Measurements from ENCODE around the gene C16orf74.
A peak's percentile ranks its signal among the peaks of the same experiment; 100 is the strongest.

The C16orf74 gene

DNA sequence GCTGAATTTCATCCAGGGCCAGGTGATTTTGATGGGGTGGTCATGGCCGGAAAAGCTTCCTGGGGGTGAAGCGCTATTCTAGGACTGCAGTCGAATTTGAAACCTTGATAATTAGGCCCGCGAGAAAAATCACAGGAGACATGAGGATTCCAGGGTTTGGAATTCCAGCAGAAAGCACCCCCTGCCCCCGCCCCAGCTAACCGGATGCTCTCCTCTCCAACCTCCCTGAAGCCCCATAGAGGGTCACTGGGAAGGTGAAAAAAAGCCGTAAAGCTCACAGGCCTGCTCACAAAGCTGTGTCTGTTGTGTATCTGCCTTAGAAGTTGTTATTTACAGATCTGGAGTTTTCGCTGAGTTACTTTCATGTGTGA is 61.0 kb downstream of the C16orf74 start:
- no peak for DNase-seq

DNA sequence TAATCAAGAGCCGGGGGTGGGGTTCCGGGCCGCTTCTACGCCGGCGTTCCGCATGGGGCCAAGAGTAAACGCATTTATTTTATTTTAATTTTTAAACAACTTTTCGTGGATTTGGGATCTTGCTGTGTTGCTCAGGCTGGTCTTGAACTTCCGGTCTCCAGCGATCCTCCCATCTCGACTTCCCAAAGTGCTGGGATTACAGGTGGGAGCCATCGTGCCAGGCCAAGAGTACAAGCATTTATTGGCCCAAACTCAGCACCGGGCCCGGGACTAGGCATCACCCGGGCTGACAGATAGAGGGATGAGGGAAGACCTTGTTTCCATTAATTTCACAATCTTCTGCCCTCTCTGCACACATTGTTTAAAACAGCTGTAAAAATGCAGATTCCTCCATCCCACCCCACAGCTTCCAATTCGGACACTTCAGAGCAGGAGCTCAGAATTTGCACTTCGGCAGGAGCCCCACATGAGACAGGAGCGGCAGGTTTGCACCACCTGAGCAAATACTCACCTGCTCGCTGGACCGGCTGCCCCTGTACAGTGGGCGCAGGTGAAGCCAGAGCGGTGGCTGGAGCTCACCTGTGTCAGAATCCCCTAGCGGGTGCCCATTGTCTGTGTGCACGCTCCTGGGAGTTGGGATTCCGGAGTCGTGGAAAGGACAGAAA is 61.5 kb downstream of the C16orf74 start:
- no peak for DNase-seq

DNA sequence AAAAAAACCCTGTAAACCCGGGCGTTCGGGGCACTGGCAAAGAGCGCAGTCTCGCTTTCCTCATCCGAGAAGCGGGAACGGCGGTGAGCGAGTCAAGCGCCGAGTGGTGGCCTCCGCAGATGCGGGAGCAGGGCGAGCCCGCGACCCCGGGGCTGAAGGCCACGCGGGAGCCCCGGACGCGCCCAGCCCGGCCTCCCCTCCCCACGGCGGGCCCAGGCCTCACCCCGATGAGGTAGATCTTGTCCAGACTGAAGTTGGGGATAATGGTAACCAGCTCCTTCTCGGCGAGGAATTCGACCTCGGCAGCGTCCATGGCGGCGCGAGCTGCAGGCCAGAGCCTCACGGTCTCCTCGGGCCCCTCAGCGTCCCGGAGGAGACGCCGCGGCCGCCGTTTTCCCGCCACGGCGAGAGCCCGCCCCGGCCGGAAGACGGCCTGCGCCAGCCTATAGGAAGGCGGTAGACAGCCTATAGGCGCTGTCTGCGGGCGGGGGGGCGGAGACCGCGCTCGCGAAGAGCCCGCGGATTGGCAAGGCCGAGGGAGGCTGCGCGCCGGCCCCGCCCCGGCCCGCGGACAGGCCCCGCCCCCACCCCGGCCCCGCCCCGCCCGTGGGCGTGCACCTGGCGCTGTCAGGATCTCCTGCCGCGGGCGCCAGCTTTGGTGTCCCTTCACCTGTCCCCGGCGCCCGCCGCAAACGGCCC is 62.2 kb downstream of the C16orf74 start, which contains the start of gene GINS2:
Gene GINS2 (minus strand): TSS at position 369 of the 699 bp plus-strand sequence. CDS start 56 bp downstream, at position 313.
- peak; percentile 75 for DNase-seq

DNA sequence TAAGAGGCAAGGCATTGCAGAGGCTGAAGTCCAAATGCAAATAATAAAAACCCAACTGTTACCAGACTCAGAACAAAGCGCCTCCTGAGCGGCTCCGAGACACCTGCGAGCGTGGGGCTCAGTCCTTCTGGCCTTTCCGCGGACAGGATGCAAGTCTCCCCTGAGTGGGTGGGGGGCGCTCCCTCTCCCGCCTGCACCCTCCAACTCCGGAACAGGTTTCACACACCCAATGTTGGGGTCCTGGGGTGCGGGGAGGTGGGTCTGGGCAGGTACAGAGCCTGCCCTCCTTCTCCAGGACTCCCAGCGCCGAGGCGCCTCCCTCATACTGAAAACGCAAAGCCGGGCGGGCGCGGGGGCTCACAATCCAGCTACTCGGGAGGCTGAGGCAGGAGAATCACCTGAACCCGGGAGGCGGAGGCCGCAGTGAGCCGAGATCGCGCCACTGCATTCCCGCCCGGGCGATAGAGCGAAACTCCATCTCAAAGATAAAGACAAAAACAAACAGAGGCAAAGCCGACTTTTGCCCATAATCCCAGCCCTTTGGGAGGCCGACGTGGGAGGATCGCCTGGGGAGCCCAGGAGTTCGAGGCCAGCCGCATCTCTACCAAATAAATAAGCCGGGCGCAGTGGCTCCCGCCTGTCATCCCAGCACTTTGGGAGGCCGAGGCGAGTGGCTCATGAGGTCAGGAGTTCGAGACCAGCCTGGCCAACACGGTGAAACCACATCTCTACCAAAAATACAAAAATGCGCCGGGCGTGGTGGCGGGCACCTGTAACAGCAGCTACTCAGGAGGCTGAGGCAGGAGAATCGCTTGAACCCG is 63.0 kb downstream of the C16orf74 start:
- DNase-seq, result no peak

DNA sequence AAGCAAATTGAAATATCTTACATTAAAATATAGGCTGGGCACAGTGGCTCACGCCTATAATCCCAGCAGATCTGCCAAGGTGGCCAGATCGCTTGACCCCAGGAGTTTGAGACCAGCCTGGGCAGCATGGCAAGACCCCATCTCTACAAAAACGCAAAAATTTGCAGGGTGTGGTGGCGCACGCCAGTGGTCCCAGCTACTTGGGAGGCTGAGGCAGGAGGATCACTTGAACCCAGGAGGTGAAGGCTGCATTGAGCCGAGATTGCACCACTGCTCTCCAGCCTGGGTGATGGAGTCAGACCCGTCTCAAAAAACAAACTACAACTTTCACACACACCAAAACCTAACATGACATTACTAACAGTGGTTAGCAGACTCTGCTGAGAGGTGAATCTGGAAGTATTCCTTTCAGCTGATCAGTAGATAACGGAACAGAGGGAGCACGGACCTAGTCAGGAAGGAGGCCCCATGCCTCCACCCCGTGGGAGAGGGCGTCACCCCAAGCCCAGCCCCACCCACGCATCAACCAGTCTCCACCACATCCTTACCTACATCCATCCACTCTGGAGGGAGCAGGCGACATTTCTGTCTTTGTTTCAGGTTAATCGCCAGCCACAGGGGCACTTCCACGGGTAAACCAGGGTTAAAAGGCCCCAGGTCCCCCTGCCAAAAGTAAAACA is 63.8 kb downstream of the C16orf74 start:
- DNase-seq, result no peak

DNA sequence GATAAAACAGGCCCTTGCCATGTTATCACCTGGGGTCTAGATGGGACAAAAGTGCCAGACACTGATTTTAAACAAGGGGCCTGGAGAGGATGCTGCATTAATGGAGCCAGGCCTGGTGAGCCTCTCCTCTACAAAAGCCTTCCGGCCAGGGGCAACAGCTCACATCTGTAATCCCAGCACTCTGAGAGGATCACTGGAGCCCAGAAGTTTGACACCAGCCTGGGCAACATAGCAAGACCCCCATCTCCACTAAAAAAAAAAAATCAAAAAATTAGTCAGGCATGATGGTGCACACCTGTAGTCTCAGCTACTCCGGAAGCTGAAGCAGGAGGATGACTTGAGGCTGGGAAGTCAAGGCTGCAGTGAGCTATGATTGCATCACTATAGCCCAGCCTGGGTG is 65.6 kb downstream of the C16orf74 start:
- DNase-seq, result no peak

DNA sequence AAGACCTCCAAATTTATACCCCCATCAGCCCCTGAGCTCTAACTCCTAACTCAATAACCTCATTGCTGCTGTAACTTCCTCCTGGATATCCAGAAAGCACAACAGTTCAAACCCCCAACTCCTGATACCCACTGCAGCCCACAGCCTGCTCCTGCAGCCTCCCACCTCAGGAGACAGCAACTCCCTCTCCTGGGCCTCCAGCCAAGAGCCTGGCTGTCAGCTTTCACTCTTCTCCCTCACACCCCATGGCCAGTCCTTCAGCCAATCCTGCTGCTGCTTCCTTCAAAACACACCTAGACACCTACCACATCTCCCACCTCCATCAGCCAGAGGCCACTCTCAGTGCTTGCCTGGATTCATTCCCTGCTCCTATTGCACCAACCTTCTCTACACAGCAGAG is 67.5 kb downstream of the C16orf74 start:
- DNase-seq, result no peak

DNA sequence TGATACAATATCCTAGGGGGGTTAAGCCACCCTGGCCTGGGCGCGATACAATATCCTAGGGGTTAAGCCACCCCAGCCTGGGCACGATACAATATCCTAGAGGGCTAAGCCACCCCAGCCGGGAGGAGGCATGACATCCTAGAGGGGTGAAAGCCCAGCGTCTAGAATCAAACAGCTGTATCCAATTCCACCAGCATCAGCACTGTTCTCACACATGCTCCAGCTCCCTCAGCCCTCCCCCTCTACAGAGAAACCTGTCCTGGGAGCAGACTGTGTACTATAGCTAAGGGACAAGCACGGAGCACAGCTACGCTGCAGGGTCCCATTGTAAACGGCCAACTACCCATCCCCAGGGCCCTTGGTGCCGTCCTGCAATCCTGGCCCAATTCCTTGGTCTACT is 68.4 kb downstream of the C16orf74 start:
- DNase-seq, result no peak

DNA sequence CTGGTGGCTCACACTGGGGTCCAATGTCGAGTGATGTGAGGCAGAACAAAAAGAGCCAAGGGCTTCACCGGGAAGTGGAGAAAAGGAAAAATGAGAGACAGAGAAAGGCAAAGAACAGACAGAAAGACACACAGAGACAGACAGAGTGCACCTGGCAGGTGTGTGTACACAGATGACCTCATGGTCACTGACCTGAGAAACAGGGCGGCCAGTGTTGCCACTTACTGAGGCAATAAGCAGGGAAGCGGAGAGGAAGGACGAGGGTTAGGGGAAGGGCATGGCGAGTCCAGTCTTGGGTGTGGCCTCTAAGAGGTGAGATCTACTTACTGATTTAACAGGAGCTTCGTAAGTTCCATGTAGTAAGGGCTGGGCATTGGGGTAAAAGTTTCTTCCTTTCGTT is 69.6 kb downstream of the C16orf74 start:
- no peak for DNase-seq

DNA sequence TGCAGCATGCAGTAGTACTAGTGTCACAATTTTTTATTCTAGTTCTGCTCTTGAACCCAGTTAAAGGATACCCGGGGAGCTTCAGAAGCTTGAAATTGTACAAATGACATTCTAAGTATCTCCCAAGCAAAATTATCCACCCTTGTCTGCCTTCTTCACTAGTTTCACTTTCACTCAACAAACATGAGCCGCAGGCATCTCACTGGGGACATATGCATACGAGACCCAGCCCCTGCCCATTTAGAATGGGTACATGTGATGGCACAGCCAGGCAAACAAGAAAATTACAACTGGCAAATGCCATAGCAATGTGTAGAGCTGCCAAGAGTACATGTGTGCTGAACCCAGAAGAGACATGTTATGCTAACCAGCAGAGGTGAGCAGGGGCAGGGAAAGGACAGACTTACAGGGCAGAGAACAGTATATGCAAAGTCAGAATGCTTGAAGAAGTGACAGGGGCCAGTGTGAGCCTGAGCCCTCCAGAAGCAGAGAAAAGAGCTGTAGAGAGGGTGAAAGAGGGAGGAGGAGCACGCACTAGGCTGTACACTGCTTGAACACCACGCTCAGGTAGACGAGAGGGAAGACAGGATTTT is 70.4 kb downstream of the C16orf74 start:
- DNase-seq, result no peak

DNA sequence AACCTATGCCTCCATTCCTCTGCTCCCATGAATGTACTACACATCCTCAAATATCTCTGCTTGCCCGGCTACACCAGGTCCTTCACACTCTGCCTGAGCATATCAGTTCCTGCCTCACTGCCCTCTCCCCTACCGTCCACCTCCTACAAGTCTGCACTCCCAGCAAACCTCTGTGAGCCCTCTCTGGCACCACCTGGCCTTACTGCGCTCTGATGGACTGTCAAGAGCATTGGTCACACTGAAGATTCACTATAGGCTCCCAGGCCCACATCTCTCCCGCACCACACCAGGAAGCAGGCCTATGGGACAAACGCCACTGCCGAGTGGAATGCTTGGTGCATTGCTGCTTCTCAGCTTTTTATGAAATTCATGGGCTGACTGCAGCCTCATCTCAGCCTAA is 71.0 kb downstream of the C16orf74 start:
- DNase-seq, result no peak

DNA sequence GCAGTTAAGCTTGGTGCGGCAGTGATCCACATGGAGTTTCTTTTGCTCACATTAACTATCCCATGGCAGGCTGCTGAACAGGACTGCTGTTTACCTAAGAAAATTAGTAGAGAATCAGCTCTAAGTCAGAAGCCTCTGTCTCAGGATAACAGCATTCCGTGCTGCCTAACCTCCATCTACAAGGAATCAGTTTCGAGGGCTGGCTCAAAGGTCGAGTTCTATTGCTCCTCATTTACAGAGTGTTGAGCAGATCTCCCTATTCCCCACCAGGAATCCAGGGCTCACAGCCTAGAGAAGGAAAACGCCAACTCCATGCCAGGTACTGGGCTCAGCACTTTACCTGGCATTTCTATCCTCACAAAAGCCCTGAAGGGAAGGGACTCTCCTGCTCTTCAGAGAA is 72.1 kb downstream of the C16orf74 start:
- no peak for DNase-seq

DNA sequence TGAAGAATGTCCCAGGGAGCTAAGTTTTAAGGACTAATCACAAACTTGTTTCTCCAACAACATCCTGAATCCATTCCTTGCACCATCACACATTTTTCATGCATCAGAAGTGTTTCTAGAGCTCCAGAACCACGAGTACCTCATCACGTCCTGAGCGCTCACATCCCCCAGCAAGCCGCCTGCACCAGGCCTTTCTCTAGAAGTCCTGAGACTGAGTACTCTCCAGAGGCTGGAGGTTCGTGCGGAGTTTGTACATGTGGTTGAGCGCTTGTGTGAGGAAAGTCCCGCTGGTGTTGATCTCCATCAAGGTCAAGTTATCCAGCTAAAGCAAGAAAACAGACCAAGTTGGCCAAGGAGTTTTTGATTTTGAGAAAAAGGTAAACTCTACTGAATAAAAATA is 72.9 kb downstream of the C16orf74 start:
- DNase-seq, result no peak

DNA sequence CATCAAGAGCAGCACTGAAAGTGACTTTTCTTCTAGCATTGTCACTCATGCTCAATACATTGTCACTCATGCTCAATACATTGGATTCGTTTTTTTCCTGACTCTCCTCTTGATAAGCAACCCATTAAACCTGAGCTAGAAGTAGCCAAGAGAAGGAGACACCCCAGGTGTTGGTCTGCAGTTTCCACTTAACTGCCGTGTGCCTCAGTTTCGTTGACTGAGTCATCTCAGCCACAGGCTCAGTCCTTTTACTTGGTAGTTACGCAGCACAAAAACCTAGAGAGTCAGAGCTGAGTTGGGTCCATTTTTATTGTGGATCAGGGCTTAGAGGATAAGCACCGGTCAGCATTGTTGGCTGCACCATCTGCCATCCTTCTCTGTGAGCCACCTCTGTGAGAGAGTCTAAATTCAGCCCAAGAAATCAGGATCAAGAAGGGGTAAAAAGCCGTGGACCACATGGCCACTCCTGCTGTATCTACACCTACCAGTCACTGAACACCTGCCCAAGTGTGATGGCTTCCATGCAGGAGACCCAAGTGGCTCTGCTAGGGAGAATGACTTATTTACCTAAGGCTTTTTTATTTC is 73.4 kb downstream of the C16orf74 start:
- no peak for DNase-seq

DNA sequence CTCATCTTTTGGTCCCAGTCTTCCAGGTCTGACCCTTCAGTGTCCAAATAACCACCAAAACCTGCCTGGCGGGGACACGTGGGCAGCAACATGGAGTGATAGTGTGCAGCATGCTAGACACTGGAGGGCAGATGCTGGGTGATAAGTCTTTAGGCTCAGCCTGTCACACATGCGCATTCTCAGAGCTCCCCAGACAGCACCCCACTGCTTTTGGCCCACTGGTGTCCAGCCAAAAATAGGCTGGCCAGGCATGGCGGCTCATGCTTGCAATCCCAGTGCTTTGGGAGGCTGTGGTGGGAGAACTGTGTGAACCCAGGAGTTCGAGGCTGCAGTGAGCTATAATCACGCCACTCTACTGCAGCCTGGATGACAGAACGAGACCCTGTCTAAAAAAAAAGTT is 74.4 kb downstream of the C16orf74 start:
- DNase-seq, result no peak

DNA sequence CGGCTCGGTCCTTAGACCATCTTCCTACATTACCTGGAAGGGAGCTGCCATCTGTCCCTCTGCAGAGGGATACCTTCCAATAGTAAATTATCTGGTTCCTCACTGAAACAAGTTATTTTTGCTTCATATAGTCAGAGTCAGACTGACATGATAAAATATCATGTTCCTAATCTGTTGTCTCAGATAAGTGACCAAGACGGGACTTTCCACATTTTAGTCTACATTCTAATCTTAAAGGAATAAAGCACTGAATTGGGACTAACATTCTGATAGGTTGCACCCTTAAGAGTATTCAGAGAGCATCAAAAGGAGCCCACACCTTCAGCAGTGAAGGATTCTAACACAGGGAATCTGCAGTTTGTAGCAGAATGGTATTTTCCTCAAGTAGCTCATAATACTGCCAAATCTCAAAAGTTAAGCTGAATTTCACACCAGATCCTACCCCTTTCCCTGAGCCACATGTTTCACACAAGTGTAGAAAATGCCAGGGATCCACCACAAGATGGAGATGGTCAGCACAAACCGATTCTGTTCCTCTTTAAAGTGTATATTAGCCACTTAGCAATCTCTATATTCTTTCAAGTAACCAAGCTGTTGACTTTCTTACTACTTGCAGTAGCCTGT is 75.5 kb downstream of the C16orf74 start:
- peak; percentile 21 for DNase-seq

DNA sequence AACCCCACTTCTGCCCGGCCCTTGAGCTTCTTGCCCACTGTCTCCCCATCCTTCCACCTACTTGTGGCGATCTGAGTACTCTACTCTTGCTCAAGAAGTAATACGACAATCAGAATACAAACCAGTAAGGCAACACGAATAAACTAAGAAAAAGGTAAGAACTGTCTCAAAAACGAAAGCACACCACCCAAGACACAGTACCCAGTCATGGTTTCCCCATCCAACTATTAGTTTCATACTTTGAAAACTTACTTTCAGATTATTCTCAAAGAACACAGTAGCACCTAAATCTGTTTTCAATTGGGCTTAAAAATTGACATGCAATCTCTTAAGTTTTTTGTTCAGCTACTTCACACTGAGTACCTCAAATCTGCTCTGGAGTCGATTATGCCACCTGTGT is 76.1 kb downstream of the C16orf74 start:
- DNase-seq, result no peak

DNA sequence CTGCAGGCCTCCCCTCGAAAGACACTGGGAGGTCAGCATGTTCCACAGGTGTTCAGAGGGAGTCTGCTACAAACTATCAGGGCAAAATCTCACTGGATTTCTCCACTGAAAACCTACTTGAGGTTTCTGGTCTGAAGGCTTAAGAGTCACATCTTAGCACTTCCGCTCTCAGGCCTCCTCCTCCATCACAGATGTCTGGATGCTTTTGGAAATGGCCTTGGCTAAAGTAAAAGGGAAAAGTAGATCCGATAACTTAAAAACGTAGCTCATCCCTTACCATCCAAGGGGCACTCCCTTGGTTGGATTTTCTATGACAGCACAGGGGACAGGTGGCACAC is 76.5 kb downstream of the C16orf74 start:
- DNase-seq, result no peak

DNA sequence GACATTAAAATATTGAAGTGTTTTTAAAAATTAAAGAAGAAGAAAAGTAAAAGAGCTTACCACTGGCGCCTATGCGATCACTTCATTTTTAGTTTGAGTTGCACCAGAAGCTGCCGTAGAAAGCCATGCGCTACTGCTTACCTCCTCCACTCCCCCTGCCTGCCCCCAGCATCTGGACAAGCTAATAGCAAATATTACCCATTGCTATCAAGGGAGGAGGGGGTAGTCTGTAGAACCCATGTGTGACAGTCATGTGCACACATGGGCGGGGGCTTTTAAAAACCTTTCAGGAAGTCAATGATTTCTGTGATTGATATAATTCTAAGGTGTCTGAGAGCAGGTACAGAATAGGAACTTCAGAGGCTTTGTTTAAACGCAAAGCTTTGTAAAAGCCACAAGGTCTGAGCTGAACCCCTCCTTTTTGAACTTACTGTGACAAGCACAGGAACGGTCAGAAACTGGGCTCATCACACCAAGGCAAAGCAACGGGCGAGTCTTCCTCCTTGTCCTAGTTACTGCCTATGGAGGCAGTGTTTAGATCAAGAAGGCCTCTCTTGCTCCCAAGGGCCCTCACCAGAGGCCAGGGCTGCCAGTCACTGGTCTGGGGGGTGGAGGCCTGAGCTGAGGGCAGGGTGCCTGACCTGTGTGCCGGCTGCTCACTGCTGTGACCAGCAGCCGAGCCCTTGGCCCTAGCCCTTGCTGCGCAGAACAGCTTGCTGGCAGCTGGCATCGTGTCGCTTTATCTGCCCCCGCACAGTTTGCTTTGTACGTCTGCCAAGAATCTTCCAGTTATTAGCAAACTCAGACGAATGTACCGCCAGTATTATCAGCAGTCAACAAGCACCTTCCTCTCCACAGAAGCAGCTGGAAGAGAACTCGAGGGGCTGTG is 77.1 kb downstream of the C16orf74 start:
- no peak for DNase-seq

DNA sequence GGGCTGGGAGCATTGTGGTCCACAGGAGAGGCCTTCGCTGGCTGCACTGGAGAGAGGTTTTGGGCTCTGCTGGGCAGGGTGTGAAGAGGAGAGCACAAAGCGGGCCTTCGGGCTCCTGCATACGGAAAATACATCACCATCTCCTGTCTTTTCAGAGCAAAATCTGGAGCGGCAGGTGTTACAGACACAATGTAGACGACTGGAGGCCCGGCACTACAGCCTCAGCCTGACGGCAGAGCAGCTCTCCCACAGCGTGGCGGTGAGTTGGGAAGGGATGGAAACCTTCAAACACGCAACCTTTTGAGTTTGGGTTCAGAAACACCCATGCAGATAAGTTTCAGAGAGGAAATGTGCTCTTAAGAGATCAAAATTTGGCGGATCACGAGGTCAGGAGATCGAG is 80.1 kb downstream of the C16orf74 start:
- DNase-seq, result no peak

All from GF-D8 (cell line).